GM12891 (cell line): ENCODE results near the gene PROM2.

Experiments used
- PAX5 ChIP-seq: IDR thresholded peaks from 2 replicates; pipeline ENCODE4 v1.6.1; 2011; ENCODE audit warnings: low read length, moderate library complexity, mild to moderate bottlenecking; ENCODE audit not compliant: insufficient read depth, severe bottlenecking
- POLR2A ChIP-seq: IDR thresholded peaks from 2 replicates; pipeline ENCODE4 v1.6.1; 2011; ENCODE audit warnings: low read depth, low read length, control low read depth
- POLR2AphosphoS5 ChIP-seq: IDR thresholded peaks from 2 replicates; pipeline ENCODE4 v1.6.1; 2011; ENCODE audit warnings: low read depth, low read length, control low read depth
- POU2F2 ChIP-seq: IDR thresholded peaks from 2 replicates; pipeline ENCODE4 v1.6.1; 2011; ENCODE audit warnings: low read depth, mild to moderate bottlenecking, control low read depth, low read length, moderate library complexity
- SPI1 ChIP-seq: IDR thresholded peaks from 2 replicates; pipeline ENCODE4 v1.6.1; 2011; ENCODE audit warnings: low read depth, low read length, control low read depth
- TAF1 ChIP-seq: IDR thresholded peaks from 2 replicates; pipeline ENCODE4 v1.6.1; 2011; ENCODE audit warnings: low read depth, low read length, control low read depth

DNA sequence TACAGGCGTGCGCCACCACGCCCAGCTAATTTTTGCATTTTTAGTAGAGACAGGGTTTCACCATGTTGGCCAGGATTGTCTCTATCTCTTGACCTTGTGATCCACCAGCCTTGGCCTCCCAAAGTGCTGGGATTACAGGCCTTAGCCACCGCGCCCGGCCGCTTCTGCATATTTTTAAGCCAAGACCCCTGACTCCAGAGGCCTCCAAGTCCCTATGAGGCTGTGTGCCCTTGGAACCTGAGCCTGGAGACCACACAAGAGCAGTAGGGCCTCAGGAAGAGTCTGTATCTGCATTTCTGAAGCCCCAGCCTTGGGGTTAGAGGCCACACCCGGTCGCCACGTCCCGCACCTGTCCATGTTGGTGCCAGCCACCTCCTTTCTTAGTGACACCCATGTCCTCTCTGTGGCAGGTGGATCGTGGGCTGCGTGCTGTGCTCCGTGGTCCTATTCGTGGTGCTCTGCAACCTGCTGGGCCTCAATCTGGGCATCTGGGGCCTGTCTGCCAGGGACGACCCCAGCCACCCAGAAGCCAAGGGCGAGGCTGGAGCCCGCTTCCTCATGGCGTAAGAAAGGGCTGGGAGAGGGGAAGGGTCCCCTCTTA, 5.3 kb downstream of the PROM2 start:
- no peak for TF ChIP-seq POLR2A
- no peak for TF ChIP-seq TAF1
- no peak for TF ChIP-seq POLR2AphosphoS5
- no peak for TF ChIP-seq POU2F2
- no peak for TF ChIP-seq SPI1
- TF ChIP-seq PAX5 = no peak
